ENCODE measurements around the gene TTC9B. TPM values are rescaled to one million over a fixed set of nuclear protein-coding genes. Genes with fewer than 3 reads are reported as not detected.

TTC9B gene
- total and polyA plus RNA-seq, 2 of the 8 experiments (the other 6 are each of a cell fraction or from before 2014, with no cell fraction given) = 0.26 TPM; not detected in 1

DNA sequence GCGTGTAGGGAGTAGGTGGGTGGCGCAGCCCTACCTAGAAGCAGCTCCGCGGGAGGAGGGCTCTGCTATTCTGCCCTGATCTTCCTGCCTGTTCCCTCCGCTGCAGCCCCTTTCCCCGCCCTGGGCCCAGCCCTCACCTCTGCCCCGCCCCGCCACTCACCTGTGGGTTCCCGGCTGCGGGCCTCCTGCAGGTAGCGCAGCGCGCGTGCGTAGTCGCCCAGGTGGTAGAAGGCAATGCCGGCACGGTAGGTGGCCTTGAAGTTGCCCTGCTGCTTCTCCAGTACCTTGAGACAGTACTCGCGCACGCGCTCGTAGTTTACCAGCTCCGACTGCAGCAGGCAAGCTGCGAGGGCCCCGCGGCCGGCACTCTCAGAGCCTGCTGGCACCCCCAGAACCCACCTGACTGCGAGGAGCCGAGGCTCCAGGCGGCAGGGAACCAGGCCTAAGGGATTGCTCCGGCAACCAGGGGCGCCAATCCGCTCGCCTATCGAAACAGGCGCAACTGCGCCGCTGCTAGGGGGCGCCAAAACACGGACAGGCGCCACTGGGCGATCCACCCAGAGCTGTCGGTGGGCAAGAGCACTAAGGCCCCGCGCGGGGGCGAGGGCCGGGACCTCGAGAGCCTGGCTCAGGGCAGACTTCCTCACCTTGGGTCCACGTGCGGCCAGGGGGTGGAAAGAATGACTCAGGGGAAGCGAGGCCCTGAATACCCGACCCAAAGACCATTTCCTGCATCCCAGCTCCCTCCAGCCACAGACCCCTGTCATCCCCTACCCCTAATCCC, 965 bp downstream of the TTC9B start (continued):
- TF ChIP-seq, protein P1, sequence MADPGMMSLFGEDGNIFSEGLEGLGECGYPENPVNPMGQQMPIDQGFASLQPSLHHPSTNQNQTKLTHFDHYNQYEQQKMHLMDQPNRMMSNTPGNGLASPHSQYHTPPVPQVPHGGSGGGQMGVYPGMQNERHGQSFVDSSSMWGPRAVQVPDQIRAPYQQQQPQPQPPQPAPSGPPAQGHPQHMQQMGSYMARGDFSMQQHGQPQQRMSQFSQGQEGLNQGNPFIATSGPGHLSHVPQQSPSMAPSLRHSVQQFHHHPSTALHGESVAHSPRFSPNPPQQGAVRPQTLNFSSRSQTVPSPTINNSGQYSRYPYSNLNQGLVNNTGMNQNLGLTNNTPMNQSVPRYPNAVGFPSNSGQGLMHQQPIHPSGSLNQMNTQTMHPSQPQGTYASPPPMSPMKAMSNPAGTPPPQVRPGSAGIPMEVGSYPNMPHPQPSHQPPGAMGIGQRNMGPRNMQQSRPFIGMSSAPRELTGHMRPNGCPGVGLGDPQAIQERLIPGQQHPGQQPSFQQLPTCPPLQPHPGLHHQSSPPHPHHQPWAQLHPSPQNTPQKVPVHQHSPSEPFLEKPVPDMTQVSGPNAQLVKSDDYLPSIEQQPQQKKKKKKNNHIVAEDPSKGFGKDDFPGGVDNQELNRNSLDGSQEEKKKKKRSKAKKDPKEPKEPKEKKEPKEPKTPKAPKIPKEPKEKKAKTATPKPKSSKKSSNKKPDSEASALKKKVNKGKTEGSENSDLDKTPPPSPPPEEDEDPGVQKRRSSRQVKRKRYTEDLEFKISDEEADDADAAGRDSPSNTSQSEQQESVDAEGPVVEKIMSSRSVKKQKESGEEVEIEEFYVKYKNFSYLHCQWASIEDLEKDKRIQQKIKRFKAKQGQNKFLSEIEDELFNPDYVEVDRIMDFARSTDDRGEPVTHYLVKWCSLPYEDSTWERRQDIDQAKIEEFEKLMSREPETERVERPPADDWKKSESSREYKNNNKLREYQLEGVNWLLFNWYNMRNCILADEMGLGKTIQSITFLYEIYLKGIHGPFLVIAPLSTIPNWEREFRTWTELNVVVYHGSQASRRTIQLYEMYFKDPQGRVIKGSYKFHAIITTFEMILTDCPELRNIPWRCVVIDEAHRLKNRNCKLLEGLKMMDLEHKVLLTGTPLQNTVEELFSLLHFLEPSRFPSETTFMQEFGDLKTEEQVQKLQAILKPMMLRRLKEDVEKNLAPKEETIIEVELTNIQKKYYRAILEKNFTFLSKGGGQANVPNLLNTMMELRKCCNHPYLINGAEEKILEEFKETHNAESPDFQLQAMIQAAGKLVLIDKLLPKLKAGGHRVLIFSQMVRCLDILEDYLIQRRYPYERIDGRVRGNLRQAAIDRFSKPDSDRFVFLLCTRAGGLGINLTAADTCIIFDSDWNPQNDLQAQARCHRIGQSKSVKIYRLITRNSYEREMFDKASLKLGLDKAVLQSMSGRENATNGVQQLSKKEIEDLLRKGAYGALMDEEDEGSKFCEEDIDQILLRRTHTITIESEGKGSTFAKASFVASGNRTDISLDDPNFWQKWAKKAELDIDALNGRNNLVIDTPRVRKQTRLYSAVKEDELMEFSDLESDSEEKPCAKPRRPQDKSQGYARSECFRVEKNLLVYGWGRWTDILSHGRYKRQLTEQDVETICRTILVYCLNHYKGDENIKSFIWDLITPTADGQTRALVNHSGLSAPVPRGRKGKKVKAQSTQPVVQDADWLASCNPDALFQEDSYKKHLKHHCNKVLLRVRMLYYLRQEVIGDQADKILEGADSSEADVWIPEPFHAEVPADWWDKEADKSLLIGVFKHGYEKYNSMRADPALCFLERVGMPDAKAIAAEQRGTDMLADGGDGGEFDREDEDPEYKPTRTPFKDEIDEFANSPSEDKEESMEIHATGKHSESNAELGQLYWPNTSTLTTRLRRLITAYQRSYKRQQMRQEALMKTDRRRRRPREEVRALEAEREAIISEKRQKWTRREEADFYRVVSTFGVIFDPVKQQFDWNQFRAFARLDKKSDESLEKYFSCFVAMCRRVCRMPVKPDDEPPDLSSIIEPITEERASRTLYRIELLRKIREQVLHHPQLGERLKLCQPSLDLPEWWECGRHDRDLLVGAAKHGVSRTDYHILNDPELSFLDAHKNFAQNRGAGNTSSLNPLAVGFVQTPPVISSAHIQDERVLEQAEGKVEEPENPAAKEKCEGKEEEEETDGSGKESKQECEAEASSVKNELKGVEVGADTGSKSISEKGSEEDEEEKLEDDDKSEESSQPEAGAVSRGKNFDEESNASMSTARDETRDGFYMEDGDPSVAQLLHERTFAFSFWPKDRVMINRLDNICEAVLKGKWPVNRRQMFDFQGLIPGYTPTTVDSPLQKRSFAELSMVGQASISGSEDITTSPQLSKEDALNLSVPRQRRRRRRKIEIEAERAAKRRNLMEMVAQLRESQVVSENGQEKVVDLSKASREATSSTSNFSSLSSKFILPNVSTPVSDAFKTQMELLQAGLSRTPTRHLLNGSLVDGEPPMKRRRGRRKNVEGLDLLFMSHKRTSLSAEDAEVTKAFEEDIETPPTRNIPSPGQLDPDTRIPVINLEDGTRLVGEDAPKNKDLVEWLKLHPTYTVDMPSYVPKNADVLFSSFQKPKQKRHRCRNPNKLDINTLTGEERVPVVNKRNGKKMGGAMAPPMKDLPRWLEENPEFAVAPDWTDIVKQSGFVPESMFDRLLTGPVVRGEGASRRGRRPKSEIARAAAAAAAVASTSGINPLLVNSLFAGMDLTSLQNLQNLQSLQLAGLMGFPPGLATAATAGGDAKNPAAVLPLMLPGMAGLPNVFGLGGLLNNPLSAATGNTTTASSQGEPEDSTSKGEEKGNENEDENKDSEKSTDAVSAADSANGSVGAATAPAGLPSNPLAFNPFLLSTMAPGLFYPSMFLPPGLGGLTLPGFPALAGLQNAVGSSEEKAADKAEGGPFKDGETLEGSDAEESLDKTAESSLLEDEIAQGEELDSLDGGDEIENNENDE (IDR thresholded peaks at IDR 0.05; ENCODE audit: insufficient replicate concordance, low read length) = no peak
- no peak for TF ChIP-seq RNF2 (IDR thresholded peaks at IDR 0.05; ENCODE audit: borderline replicate concordance, low read depth, low read length, missing control alignments, poor library complexity, severe bottlenecking)
- TF ChIP-seq SIX5 (IDR thresholded peaks at IDR 0.05; ENCODE audit: low read depth, low read length) = no peak
- no peak for TF ChIP-seq SP2 (IDR thresholded peaks at IDR 0.05; ENCODE audit: low read length)
- no peak for TF ChIP-seq CREB1 (IDR thresholded peaks at IDR 0.05)
- no peak for TF ChIP-seq CEBPB (IDR thresholded peaks at IDR 0.05; ENCODE audit: low read depth, low read length)
- no peak for TF ChIP-seq CTBP2 (IDR thresholded peaks at IDR 0.05; ENCODE audit: borderline replicate concordance, insufficient read depth, insufficient read length, low read length)
- TF ChIP-seq BRCA1 (IDR thresholded peaks at IDR 0.05; ENCODE audit: low read depth, low read length) = no peak
- no peak for TF ChIP-seq TAF7 (optimal IDR thresholded peaks at IDR 0.05; ENCODE audit: borderline replicate concordance, low read depth, low read length)
- peak; percentile 31 to 36; a peak in 3 of 4 replicates for TF ChIP-seq RAD21 (IDR thresholded peaks at IDR 0.05 in 1 of 2, conservative IDR thresholded peaks at IDR 0.05 in 1 of 2; ENCODE audit: low read depth in 2 of 2, low read length in 2 of 2)

All from H1 (cell line).